Ishikawa (cell line): Measurements from ENCODE around the gene ASTN1.

Source experiments
- CEBPB ChIP-seq: IDR thresholded peaks from 2 replicates; pipeline ENCODE4 v1.6.1; 2012
- CREB1 ChIP-seq: IDR thresholded peaks from 2 replicates; pipeline ENCODE4 v1.6.1; 2012; ENCODE audit warnings: low read depth
- EGR1 ChIP-seq: IDR thresholded peaks from 2 replicates; pipeline ENCODE4 v1.6.1; 2012
- EP300 ChIP-seq: IDR thresholded peaks from 2 replicates; pipeline ENCODE4 v1.6.1; 2012; ENCODE audit warnings: borderline replicate concordance
- FOXM1 ChIP-seq: IDR thresholded peaks from 2 replicates; pipeline ENCODE4 v1.6.1; 2012; ENCODE audit warnings: low read depth, borderline replicate concordance
- NFIC ChIP-seq: IDR thresholded peaks from 2 replicates; pipeline ENCODE4 v1.6.1; 2012
- RAD21 ChIP-seq: IDR thresholded peaks from 2 replicates; pipeline ENCODE4 v1.6.1; 2012; ENCODE audit warnings: low read depth
- TAF1 ChIP-seq: IDR thresholded peaks from 2 replicates; pipeline ENCODE4 v1.6.1; 2012; ENCODE audit warnings: low read depth, mild to moderate bottlenecking
- TCF12 ChIP-seq: IDR thresholded peaks from 2 replicates; pipeline ENCODE4 v1.6.1; 2012; ENCODE audit warnings: low read depth
- TEAD4 ChIP-seq: IDR thresholded peaks from 2 replicates; pipeline ENCODE4 v1.6.1; 2012
- YY1 ChIP-seq: IDR thresholded peaks from 2 replicates; pipeline ENCODE4 v1.6.1; 2012; ENCODE audit warnings: low read depth
- ZBTB7A ChIP-seq: IDR thresholded peaks from 2 replicates; pipeline ENCODE4 v1.6.1; 2012; ENCODE audit warnings: low read depth
- TF ChIP-seq, protein P1 (sequence below): IDR thresholded peaks from 2 replicates; pipeline ENCODE4 v1.6.1; 2012
- TF ChIP-seq, protein P2 (sequence below): IDR thresholded peaks from 2 replicates; pipeline ENCODE4 v1.6.1; 2012
- TF ChIP-seq, protein P3 (sequence below): IDR thresholded peaks from 2 replicates; pipeline ENCODE4 v1.6.1; 2012; ENCODE audit warnings: low read depth, mild to moderate bottlenecking

The ASTN1 gene

DNA sequence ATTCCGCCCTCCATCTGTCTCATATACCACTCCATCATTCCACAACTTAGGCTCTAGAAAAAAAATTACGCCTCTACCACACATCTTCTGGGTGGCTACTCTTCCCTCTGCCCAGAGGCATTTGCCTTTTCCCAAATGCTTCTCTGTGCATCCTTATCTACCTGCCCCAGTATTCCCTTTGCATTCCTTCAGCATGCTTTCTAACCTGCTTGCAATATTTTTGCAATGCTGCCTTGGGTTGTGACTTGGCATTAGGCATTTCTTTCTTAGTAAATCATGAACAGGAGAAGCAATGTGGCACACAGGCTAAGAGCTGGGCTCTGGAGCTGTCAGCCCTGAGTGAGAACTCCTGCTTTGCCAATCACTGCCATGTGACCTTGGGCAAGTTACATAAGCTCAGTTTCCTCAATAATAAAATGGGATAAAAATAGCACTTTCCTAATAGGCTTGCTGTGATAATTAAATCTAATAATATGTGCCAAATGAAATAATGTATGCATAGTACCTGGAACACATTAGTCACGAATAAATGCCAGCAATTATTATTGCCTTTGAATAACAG, 276.0 kb downstream of the ASTN1 start:
- TF ChIP-seq FOXM1, result no peak
- TF ChIP-seq, protein P1, sequence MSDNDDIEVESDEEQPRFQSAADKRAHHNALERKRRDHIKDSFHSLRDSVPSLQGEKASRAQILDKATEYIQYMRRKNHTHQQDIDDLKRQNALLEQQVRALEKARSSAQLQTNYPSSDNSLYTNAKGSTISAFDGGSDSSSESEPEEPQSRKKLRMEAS, result no peak

DNA sequence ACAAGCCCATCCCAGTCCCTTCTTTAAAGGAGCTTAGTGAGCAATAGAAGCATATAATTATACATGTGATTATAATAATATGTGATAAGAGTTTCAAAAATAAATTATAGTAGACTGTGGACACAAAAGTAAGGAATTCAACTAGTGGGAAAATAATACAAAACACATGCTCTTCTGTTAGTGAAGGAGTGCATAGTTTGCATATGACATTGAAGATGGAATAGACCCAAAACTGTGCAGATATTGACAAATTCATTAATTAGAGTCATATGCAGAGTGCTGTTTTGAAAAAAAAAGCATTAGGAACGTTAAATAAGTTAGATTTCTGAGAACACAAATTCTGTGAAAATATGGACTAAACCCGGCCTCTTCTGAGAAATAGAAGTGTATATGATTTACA, 278.8 kb downstream of the ASTN1 start:
- no peak for TF ChIP-seq FOXM1
- no peak for TF ChIP-seq NFIC
- TF ChIP-seq TEAD4, result no peak
- TF ChIP-seq EP300, result no peak
- no peak for TF ChIP-seq CEBPB
- TF ChIP-seq CREB1, result no peak
- no peak for TF ChIP-seq ZBTB7A
- no peak for TF ChIP-seq TAF1

DNA sequence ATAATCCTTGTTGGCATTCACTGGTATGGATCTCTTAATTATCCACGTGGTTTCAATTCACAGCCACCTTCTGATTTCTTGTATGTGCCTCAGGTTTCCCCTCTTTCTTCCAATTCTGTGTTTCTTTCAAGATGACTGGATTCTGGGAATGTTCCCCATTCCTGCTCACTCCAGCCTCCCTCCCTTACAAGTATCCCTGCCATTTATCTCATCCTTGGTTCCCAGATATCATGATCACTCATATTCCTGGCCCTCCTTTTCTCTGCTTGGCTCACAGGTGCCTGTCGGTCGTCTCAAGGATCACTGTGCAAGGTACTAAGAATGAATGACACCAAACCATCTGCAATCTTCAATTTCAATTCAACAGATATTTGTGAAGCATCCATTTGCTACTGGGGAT, 279.2 kb downstream of the ASTN1 start:
- no peak for TF ChIP-seq EGR1
- TF ChIP-seq TCF12, result no peak

DNA sequence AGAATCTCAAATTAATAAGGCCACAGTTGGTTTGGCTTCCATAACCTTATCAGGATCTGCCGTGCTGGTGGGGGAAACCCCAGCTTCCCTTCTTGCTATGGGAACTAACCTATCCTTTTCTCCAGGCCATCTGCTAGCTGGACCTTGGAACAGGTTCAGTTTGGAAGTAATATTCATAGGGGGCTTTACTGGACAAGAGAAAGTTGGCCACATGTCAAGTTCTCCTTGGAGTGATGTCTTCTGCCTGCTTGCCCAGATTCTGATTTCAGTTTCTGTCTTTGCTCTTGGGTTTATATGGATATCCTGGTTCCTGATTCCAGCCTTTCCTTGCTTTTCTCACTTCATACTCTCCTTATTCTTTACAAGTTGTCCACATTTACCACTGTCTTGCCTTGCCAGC, 279.6 kb downstream of the ASTN1 start:
- TF ChIP-seq YY1 (no peak), ZBTB7A (no peak), NFIC (no peak), TCF12 (no peak), RAD21 (no peak), EGR1 (no peak), FOXM1 (no peak), TAF1 (no peak), CREB1 (no peak), CEBPB (no peak), EP300 (no peak), TEAD4 (no peak)
- TF ChIP-seq, protein P2, sequence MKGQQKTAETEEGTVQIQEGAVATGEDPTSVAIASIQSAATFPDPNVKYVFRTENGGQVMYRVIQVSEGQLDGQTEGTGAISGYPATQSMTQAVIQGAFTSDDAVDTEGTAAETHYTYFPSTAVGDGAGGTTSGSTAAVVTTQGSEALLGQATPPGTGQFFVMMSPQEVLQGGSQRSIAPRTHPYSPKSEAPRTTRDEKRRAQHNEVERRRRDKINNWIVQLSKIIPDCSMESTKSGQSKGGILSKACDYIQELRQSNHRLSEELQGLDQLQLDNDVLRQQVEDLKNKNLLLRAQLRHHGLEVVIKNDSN, result no peak
- TF ChIP-seq, protein P3, sequence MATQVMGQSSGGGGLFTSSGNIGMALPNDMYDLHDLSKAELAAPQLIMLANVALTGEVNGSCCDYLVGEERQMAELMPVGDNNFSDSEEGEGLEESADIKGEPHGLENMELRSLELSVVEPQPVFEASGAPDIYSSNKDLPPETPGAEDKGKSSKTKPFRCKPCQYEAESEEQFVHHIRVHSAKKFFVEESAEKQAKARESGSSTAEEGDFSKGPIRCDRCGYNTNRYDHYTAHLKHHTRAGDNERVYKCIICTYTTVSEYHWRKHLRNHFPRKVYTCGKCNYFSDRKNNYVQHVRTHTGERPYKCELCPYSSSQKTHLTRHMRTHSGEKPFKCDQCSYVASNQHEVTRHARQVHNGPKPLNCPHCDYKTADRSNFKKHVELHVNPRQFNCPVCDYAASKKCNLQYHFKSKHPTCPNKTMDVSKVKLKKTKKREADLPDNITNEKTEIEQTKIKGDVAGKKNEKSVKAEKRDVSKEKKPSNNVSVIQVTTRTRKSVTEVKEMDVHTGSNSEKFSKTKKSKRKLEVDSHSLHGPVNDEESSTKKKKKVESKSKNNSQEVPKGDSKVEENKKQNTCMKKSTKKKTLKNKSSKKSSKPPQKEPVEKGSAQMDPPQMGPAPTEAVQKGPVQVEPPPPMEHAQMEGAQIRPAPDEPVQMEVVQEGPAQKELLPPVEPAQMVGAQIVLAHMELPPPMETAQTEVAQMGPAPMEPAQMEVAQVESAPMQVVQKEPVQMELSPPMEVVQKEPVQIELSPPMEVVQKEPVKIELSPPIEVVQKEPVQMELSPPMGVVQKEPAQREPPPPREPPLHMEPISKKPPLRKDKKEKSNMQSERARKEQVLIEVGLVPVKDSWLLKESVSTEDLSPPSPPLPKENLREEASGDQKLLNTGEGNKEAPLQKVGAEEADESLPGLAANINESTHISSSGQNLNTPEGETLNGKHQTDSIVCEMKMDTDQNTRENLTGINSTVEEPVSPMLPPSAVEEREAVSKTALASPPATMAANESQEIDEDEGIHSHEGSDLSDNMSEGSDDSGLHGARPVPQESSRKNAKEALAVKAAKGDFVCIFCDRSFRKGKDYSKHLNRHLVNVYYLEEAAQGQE, result no peak
- TF ChIP-seq, protein P1, result no peak

DNA sequence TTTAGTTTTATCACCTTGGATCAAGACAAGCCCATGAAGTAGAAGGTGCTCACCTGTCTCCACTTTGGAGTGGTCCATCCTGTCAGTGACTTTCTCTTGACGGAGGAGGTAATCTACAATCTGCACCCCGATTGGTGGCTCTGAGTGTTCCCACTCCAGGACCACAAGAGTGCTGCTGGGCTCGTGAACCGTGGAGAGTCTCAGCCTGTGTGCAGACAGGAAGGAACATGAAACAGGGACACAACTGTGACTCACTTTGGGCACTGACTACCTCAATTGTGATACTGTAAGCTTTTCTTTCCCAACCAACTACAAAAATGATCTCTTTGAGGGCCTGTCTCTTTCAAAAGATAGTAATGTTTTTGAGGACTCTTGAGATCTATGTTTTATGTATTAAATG, 280.2 kb downstream of the ASTN1 start:
- TF ChIP-seq FOXM1 (no peak), TAF1 (no peak), TCF12 (no peak), TEAD4 (no peak), ZBTB7A (no peak), CREB1 (no peak), CEBPB (no peak), RAD21 (no peak), NFIC (no peak), EP300 (no peak), YY1 (no peak), EGR1 (no peak)
- TF ChIP-seq, protein P3, result no peak
- TF ChIP-seq, protein P1, result no peak
- TF ChIP-seq, protein P2, result no peak

DNA sequence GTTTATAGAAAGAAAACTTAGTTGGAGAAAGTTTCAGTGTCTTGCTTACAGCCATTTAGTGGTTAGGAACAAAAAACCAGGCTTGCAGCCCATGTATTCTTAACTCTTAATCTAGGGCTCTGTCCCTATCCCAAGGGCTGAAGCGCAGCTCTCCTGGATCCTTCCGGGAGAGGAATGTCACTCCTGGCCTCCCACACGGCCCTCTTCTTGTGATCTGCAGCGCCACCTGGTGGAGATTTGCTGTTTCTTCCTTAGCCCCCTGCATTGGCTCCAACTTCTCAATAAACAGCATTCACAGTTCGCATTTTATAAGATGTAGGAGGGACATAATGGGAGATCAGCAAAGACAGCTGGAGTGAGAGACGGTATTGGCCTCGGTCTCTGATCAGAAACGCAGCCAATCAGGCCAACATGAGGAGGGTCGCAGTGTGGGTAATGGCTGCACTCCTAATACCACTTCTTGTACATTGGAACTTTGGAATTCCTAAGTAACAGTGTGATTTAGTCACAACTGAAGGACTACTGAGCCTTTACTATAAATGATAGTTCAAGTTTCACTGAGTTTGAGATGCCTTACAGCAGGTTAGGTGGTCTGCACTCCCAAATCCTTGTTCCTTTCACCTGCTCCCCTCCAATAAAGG, 283.4 kb downstream of the ASTN1 start:
- TF ChIP-seq CREB1, result no peak
- no peak for TF ChIP-seq FOXM1
- TF ChIP-seq TCF12, result no peak
- TF ChIP-seq NFIC, result no peak
- TF ChIP-seq TEAD4, result 0 out of 2 replicates have a peak, but pooled peaks have one; percentile 20
- TF ChIP-seq ZBTB7A, result no peak
- TF ChIP-seq EP300, result no peak
- TF ChIP-seq RAD21, result peak; percentile 82
- TF ChIP-seq, protein P3, result no peak
- TF ChIP-seq TAF1, result no peak
